ENCODE measurements around the gene LARP1B.
"Not testable (repeated sequence)": the region's sequence is repeated elsewhere in the genome, so short reads cannot be mapped to it uniquely, and the experiment has no call there.

Gene LARP1B

GRCh38 chr4:128153800-128154199, 92.7 kb downstream of the LARP1B start:
- ChIA-PET POLR2A (no interaction called here), CTCF (interaction anchor here (1.1 to 1.8 kb wide), 3 partner anchors 12 to 26 kb away, joined by 3 to 4 read pairs (median 4); no protein-coding TSS in a partner anchor)
- no peak for TF ChIP-seq CTCF (IDR thresholded peaks at IDR 0.05; ENCODE audit: control extremely low read depth, extremely low read depth, low read depth, missing control alignments)
- DNase-seq (ENCODE audit: extremely low spot score) = no peak

- ChIA-PET POLR2A (no interaction called here), CTCF (interaction anchor here (1.6 to 1.8 kb wide), 2 partner anchors 14 to 24 kb away, joined by 3 to 4 read pairs; no protein-coding TSS in a partner anchor)
- peak; percentile 14 for DNase-seq (ENCODE audit: extremely low spot score)
- no peak for TF ChIP-seq CTCF (IDR thresholded peaks at IDR 0.05; ENCODE audit: control extremely low read depth, extremely low read depth, low read depth, missing control alignments)
These were observed 94.2 kb downstream of the LARP1B start for GRCh38 chr4:128155231-128155855.

- TF ChIP-seq CTCF (IDR thresholded peaks at IDR 0.05; ENCODE audit: control extremely low read depth, extremely low read depth, low read depth, missing control alignments) = no peak
- POLR2A ChIA-PET = no interaction called here
- CTCF ChIA-PET = interaction anchor here (1.6 to 1.8 kb wide), 2 partner anchors 13 to 24 kb away, joined by 3 to 4 read pairs; no protein-coding TSS in a partner anchor
- no peak for DNase-seq (ENCODE audit: extremely low spot score)
These were observed 94.9 kb downstream of the LARP1B start for GRCh38 chr4:128155874-128156456.

- CTCF ChIA-PET = interaction anchor here (1.6 kb wide), 1 partner anchor 13 kb away, joined by 3 read pairs; no protein-coding TSS in a partner anchor
- DNase-seq (ENCODE audit: extremely low spot score); POLR2A ChIA-PET: not testable (repeated sequence)
These were observed 95.4 kb downstream of the LARP1B start for GRCh38 chr4:128156472-128156871.

GRCh38 chr4:128158894-128159293, 97.8 kb downstream of the LARP1B start:
- ChIA-PET POLR2A (no interaction called here), CTCF (interaction anchor here (0.8 to 1.4 kb wide), 3 partner anchors 17 to 33 kb away, joined by 3 to 4 read pairs (median 3); no protein-coding TSS in a partner anchor)
- no peak for TF ChIP-seq CTCF (IDR thresholded peaks at IDR 0.05; ENCODE audit: control extremely low read depth, extremely low read depth, low read depth, missing control alignments)
- no peak for DNase-seq (ENCODE audit: extremely low spot score)

- ChIA-PET POLR2A (no interaction called here), CTCF (no interaction called here)
- TF ChIP-seq CTCF (IDR thresholded peaks at IDR 0.05; ENCODE audit: control extremely low read depth, extremely low read depth, low read depth, missing control alignments) = no peak
- no peak for DNase-seq (ENCODE audit: extremely low spot score)
These were observed 98.9 kb downstream of the LARP1B start for GRCh38 chr4:128159967-128160366.

GRCh38 chr4:128161138-128161537, 100.0 kb downstream of the LARP1B start:
- CTCF ChIA-PET = interaction anchor here (0.8 kb wide), 1 partner anchor 13 kb away, joined by 6 read pairs; no protein-coding TSS in a partner anchor
- no peak for TF ChIP-seq CTCF (IDR thresholded peaks at IDR 0.05; ENCODE audit: control extremely low read depth, extremely low read depth, low read depth, missing control alignments)
- POLR2A ChIA-PET = no interaction called here
- no peak for DNase-seq (ENCODE audit: extremely low spot score)

Measured in GM10248 (cell line).